ENCODE results near the gene GOLPH3L.

- no peak for TF ChIP-seq CTCF (IDR thresholded peaks at IDR 0.05)
- TF ChIP-seq EP300 (IDR thresholded peaks at IDR 0.05), result no peak
Measured at GRCh38 chr1:150696162-150696561, 792 bp downstream of the GOLPH3L start.
